CD8-positive, alpha-beta memory T cell (primary cell): ENCODE data around the gene TAF3. TPM values are rescaled to one million over a fixed set of nuclear protein-coding genes. Genes with fewer than 3 reads are reported as not detected.

Source experiments
- CTCF ChIA-PET: fragments of 350-600 bp; sonication (Branson Sonifier 250); formaldehyde crosslinking; loops from one replicate; lab custom pipeline; 2021; ENCODE audit warnings: antibody characterized with exemption; lab: Charles Lee
- POLR2A ChIA-PET: fragments of 350-600 bp; sonication (Branson Sonifier 250); formaldehyde crosslinking; loops from one replicate; lab custom pipeline; 2021; ENCODE audit warnings: antibody characterized with exemption; lab: Charles Lee
- DNase-seq, 5 donors: peaks; one replicate each; pipeline versions ENCODE4 v3.0.0 to v3.0.0-alpha.2; 2020 to 2022; ENCODE audit warnings: mixed read lengths in 1 of 5
- H3K27ac ChIP-seq: one replicate; pipeline ENCODE4 v1.7.0; 2013; ENCODE audit warnings: low read depth, mild to moderate bottlenecking, low read length, moderate library complexity
- H3K27me3 ChIP-seq: 2 replicates; pipeline ENCODE4 v1.7.0; 2013; ENCODE audit warnings: low read length, mild to moderate bottlenecking; ENCODE audit not compliant: insufficient read depth, poor library complexity, severe bottlenecking
- H3K36me3 ChIP-seq: 2 replicates; pipeline ENCODE4 v1.7.0; 2013; ENCODE audit warnings: mild to moderate bottlenecking, low read length, moderate library complexity; ENCODE audit not compliant: insufficient read depth
- H3K4me1 ChIP-seq: 2 replicates; pipeline ENCODE4 v1.7.0; 2013; ENCODE audit warnings: mild to moderate bottlenecking, low read length, moderate library complexity; ENCODE audit not compliant: insufficient read depth
- H3K4me3 ChIP-seq: 2 replicates; pipeline ENCODE4 v1.7.0; 2013; ENCODE audit warnings: mild to moderate bottlenecking, low read length
- H3K9me3 ChIP-seq: 2 replicates; pipeline ENCODE4 v1.7.0; 2013; ENCODE audit warnings: mild to moderate bottlenecking, low read length
- H3K27ac Mint-ChIP-seq, 8 donors: one replicate each; pipeline ENCODE4 v1.8.0; 2020 to 2021; ENCODE audit warnings: mixed read lengths in 8 of 8, mild to moderate bottlenecking in 6 of 8, inconsistent platforms in 3 of 8, moderate library complexity in 3 of 8
- H3K27me3 Mint-ChIP-seq, 2 donors: one replicate each; pipeline ENCODE4 v1.8.0; 2020 to 2021; ENCODE audit warnings: mixed read lengths in 2 of 2, mild to moderate bottlenecking in 1 of 2, moderate library complexity in 1 of 2
- H3K36me3 Mint-ChIP-seq, 3 donors: one replicate each; pipeline ENCODE4 v1.8.0; 2020 to 2021; ENCODE audit warnings: mixed read lengths in 3 of 3, inconsistent platforms in 1 of 3, mild to moderate bottlenecking in 1 of 3
- H3K4me1 Mint-ChIP-seq, 3 donors: one replicate each; pipeline ENCODE4 v1.8.0; 2020 to 2021; ENCODE audit warnings: mixed read lengths in 3 of 3, inconsistent platforms in 1 of 3, mild to moderate bottlenecking in 1 of 3
- H3K4me3 Mint-ChIP-seq, 7 donors: one replicate each; pipeline ENCODE4 v1.8.0; 2020 to 2021; ENCODE audit warnings: mixed read lengths in 7 of 7, mild to moderate bottlenecking in 6 of 7, moderate library complexity in 4 of 7, inconsistent platforms in 2 of 7
- H3K9me3 Mint-ChIP-seq, 5 donors: one replicate each; pipeline ENCODE4 v1.8.0; 2020 to 2022; ENCODE audit warnings: mixed read lengths in 5 of 5, mild to moderate bottlenecking in 3 of 5, moderate library complexity in 2 of 5, inconsistent platforms in 1 of 5
- polyA plus RNA-seq: library from polyadenylated mRNA; unstranded; fragments of 300-500 nt; fragmentation: Illumina TruSeq; gene quantifications from one replicate; pipeline ENCODE4 v1.2.3, GENCODE V29; 2021
- total RNA-seq, 2 experiments: library from RNA; stranded (reverse); gene quantifications; one replicate each; pipeline ENCODE4 v1.2.3, GENCODE V29; 2021

The TAF3 gene
- total and polyA plus RNA-seq, 3 experiments from 2014 or later = 16.9 to 22.6 (median 22.5) TPM

GRCh38 chr10:7902413-7902812 is 84.1 kb downstream of the TAF3 start:
- Histone ChIP-seq H3K4me3 (no peak overlapping the region), H3K9me3 (no peaks in the 10 kb centered on the region), H3K4me1 (no peaks in the 10 kb centered on the region), H3K36me3 (no peaks in the 10 kb centered on the region), H3K27ac (no peak overlapping the region), H3K27me3 (no peaks in the 10 kb centered on the region)
- ChIA-PET POLR2A (no interaction called here), CTCF (no interaction called here)
- no peak overlapping the region for H3K4me3 Mint-ChIP-seq
- no peaks in the 10 kb centered on the region for H3K27me3 Mint-ChIP-seq
- no peak for DNase-seq
- H3K27ac Mint-ChIP-seq = no peak overlapping the region
- no peaks in the 10 kb centered on the region for H3K9me3 Mint-ChIP-seq
- H3K4me1 Mint-ChIP-seq = peaks cover 20 to 51% (median 49%) of the 10 kb centered on the region in 3 donors
- H3K36me3 Mint-ChIP-seq = peaks cover 0 to 29% (median 13%) of the 10 kb centered on the region in 3 donors

GRCh38 chr10:7903851-7904250 is 85.5 kb downstream of the TAF3 start:
- Histone ChIP-seq H3K4me3 (no peak overlapping the region), H3K27me3 (no peaks in the 10 kb centered on the region), H3K36me3 (no peaks in the 10 kb centered on the region), H3K27ac (no peak overlapping the region), H3K9me3 (no peaks in the 10 kb centered on the region), H3K4me1 (no peaks in the 10 kb centered on the region)
- H3K9me3 Mint-ChIP-seq = no peaks in the 10 kb centered on the region
- H3K27ac Mint-ChIP-seq = no peak overlapping the region
- ChIA-PET CTCF (no interaction called here), POLR2A (no interaction called here)
- no peak overlapping the region for H3K4me3 Mint-ChIP-seq
- H3K27me3 Mint-ChIP-seq = no peaks in the 10 kb centered on the region
- peaks cover 26 to 57% (median 55%) of the 10 kb centered on the region in 3 donors for H3K4me1 Mint-ChIP-seq
- no peak for DNase-seq
- H3K36me3 Mint-ChIP-seq = peaks cover 3 to 21% (median 6%) of the 10 kb centered on the region in 3 donors

GRCh38 chr10:7906128-7906527 is 87.8 kb downstream of the TAF3 start:
- POLR2A ChIA-PET = no interaction called here
- no peak overlapping the region for H3K4me3 Mint-ChIP-seq

DNA sequence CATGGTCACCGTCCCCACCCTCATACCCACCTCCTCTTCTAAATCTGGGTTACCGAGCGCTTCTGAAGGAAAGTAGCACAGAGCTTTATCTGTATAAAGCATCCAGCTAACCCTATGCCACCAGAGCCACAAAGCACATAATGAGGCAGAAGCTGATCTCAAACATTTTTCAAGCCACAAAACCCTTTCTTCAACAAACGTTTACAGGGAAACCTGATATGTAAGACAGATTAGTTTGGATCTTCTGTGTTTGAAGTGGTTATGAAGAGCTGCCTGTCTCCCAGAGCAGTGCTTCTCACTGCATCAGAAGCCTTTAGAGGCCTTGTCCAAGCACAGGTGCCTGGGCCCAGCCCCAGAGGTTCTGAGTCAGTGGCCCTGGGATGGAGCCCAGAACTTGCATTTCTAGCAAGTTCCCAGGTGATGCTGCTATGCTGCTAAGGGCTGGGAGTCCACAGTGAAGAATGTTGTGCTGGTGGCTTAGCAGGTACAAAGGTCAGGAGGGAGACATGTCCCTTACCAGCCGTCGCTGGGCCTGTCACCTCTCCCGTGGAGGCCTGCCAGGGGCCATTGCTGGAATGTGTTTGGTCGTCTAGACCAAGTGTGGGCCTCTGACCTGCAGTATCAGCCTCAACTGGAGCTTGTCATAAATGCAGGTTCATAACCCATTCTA is 90.4 kb downstream of the TAF3 start:
- no peaks in the 10 kb centered on the region for H3K9me3 Mint-ChIP-seq
- Histone ChIP-seq H3K27ac (no peak overlapping the region), H3K36me3 (no peaks in the 10 kb centered on the region), H3K27me3 (no peaks in the 10 kb centered on the region), H3K4me3 (no peak overlapping the region), H3K4me1 (no peaks in the 10 kb centered on the region), H3K9me3 (no peaks in the 10 kb centered on the region)
- peak overlapping the region in 1 of 8 donors; percentile 25 for H3K27ac Mint-ChIP-seq
- peaks cover 3 to 7% (median 5%) of the 10 kb centered on the region in 3 donors for H3K36me3 Mint-ChIP-seq
- ChIA-PET POLR2A (no interaction called here), CTCF (no interaction called here)
- no peaks in the 10 kb centered on the region for H3K27me3 Mint-ChIP-seq
- DNase-seq = no peak
- peaks cover 25 to 63% (median 50%) of the 10 kb centered on the region in 3 donors for H3K4me1 Mint-ChIP-seq
- no peak overlapping the region for H3K4me3 Mint-ChIP-seq

More at GRCh38 chr10:7906128-7906527, 87.8 kb downstream of the TAF3 start:
- no peak for DNase-seq
- CTCF ChIA-PET = no interaction called here
- no peaks in the 10 kb centered on the region for H3K9me3 ChIP-seq
- no peak overlapping the region for H3K27ac Mint-ChIP-seq
- no peak overlapping the region for H3K27ac ChIP-seq
- peaks cover 3 to 12% (median 8%) of the 10 kb centered on the region in 3 donors for H3K36me3 Mint-ChIP-seq
- no peaks in the 10 kb centered on the region for H3K4me1 ChIP-seq
- H3K27me3 ChIP-seq = no peaks in the 10 kb centered on the region
- no peaks in the 10 kb centered on the region for H3K27me3 Mint-ChIP-seq
- H3K9me3 Mint-ChIP-seq = no peaks in the 10 kb centered on the region
- no peak overlapping the region for H3K4me3 ChIP-seq
- H3K4me1 Mint-ChIP-seq = peaks cover 24 to 56% (median 48%) of the 10 kb centered on the region in 3 donors
- H3K36me3 ChIP-seq = no peaks in the 10 kb centered on the region

DNA sequence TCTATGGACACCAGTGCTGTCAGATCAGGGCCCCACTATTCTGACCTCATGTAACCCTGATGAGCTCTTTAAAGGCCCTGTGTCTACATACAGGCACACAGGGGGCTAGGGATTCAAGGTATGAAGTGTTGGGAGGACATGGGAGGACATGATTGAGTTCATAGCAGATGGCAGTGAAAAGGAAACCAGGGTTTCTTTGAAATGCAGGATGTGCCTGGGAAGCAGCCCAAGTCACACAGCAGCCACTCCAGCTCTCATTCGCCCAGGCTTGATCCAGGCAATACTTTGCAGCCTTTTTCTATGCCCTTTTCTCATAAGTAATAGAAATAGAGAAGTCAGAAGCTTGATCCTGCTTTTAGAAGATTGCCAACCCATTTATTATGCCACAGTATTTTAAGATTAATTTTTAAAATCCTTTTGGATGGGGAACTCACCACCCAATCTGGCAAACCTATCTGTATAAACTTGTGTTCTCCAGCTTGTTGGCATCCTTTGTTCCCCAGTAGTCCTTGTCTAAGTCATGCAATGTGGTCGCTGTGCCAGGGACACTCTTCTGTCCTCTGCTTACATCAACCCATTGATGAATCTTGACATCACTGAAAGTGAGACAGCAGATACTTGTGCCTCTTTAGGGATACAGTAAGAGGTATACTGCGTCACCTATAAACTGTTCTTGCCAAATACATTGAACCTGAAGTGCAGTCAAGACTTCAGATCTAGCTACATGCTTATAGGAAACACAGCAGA is 95.0 kb downstream of the TAF3 start:
- DNase-seq = no peak
- Mint-ChIP-seq H3K36me3 (peaks cover 0 to 3% (median 1%) of the 10 kb centered on the region in 3 donors), H3K4me1 (peaks cover 18 to 41% (median 20%) of the 10 kb centered on the region in 3 donors), H3K4me3 (no peak overlapping the region), H3K27ac (no peak overlapping the region), H3K27me3 (no peaks in the 10 kb centered on the region), H3K9me3 (no peaks in the 10 kb centered on the region)
- Histone ChIP-seq H3K36me3 (no peaks in the 10 kb centered on the region), H3K4me1 (no peaks in the 10 kb centered on the region), H3K4me3 (no peak overlapping the region), H3K27me3 (no peaks in the 10 kb centered on the region), H3K27ac (no peak overlapping the region), H3K9me3 (no peaks in the 10 kb centered on the region)
- ChIA-PET CTCF (no interaction called here), POLR2A (no interaction called here)

- Mint-ChIP-seq H3K9me3 (no peaks in the 10 kb centered on the region), H3K4me1 (peaks cover 11 to 25% (median 22%) of the 10 kb centered on the region in 3 donors), H3K36me3 (peaks cover 0 to 2% (median 0%) of the 10 kb centered on the region in 3 donors), H3K27me3 (no peaks in the 10 kb centered on the region), H3K27ac (peak overlapping the region in 1 of 8 donors; percentile 61), H3K4me3 (no peak overlapping the region)
- Histone ChIP-seq H3K4me3 (no peak overlapping the region), H3K4me1 (no peaks in the 10 kb centered on the region), H3K9me3 (no peaks in the 10 kb centered on the region), H3K27ac (no peak overlapping the region), H3K27me3 (no peaks in the 10 kb centered on the region), H3K36me3 (no peaks in the 10 kb centered on the region)
- ChIA-PET CTCF (no interaction called here), POLR2A (no interaction called here)
- DNase-seq = no peak
Measured at GRCh38 chr10:7915923-7916536, 97.7 kb downstream of the TAF3 start.

GRCh38 chr10:7917736-7918135 is 99.4 kb downstream of the TAF3 start:
- no peak overlapping the region for H3K27ac ChIP-seq
- no peaks in the 10 kb centered on the region for H3K27me3 Mint-ChIP-seq
- CTCF ChIA-PET = no interaction called here

GRCh38 chr10:7922707-7923106 is 104.4 kb downstream of the TAF3 start:
- no peaks in the 10 kb centered on the region for H3K9me3 Mint-ChIP-seq
- peaks cover 0 to 2% (median 0%) of the 10 kb centered on the region in 3 donors for H3K36me3 Mint-ChIP-seq
- H3K27me3 Mint-ChIP-seq = no peaks in the 10 kb centered on the region

More at GRCh38 chr10:7917736-7918135, 99.4 kb downstream of the TAF3 start:
- no peaks in the 10 kb centered on the region for H3K36me3 ChIP-seq
- Mint-ChIP-seq H3K27ac (no peak overlapping the region), H3K36me3 (peaks cover 0 to 1% (median 0%) of the 10 kb centered on the region in 3 donors), H3K4me3 (no peak overlapping the region), H3K9me3 (no peaks in the 10 kb centered on the region), H3K4me1 (peaks cover 18 to 21% (median 20%) of the 10 kb centered on the region in 3 donors)
- no peak overlapping the region for H3K4me3 ChIP-seq
- no peaks in the 10 kb centered on the region for H3K9me3 ChIP-seq
- no peaks in the 10 kb centered on the region for H3K27me3 ChIP-seq
- H3K4me1 ChIP-seq = no peaks in the 10 kb centered on the region
- POLR2A ChIA-PET = no interaction called here
- DNase-seq = no peak

More at GRCh38 chr10:7922707-7923106, 104.4 kb downstream of the TAF3 start:
- no peaks in the 10 kb centered on the region for H3K36me3 ChIP-seq
- H3K9me3 ChIP-seq = no peaks in the 10 kb centered on the region
- H3K4me3 ChIP-seq = no peak overlapping the region
- peaks cover 19 to 29% (median 25%) of the 10 kb centered on the region in 3 donors for H3K4me1 Mint-ChIP-seq
- H3K4me3 Mint-ChIP-seq = no peak overlapping the region
- no peak overlapping the region for H3K27ac Mint-ChIP-seq
- ChIA-PET POLR2A (no interaction called here), CTCF (no interaction called here)
- H3K27me3 ChIP-seq = no peaks in the 10 kb centered on the region
- H3K27ac ChIP-seq = no peak overlapping the region
- H3K4me1 ChIP-seq = no peaks in the 10 kb centered on the region
- no peak for DNase-seq
